PC-3 (cell line): ENCODE data around the gene SLC39A11. TPM values are rescaled to one million over a fixed set of nuclear protein-coding genes. Genes with fewer than 3 reads are reported as not detected.

Experiments
- ATAC-seq: fragments of 200-7000 bp; cut with Tn5 transposase; 2 replicates; pipeline ENCODE4 v1.9.1; 2020; ENCODE audit warnings: mild to moderate bottlenecking, moderate library complexity
- BruUV-seq: library from RNA; stranded (reverse); fragments of 400-500 nt; replicated peaks from 2 replicates; lab custom pipeline; 2021; lab: Mats Ljungman, UMichigan
- CTCF ChIA-PET: fragments of 300-600 bp; sonication (Branson Sonifier 250); formaldehyde crosslinking; loops from one replicate; lab custom pipeline; 2022; ENCODE audit warnings: antibody characterized with exemption; lab: Charles Lee
- POLR2A ChIA-PET: fragments of 300-600 bp; sonication (Branson Sonifier 250); formaldehyde crosslinking; loops from one replicate; lab custom pipeline; 2022; ENCODE audit warnings: antibody characterized with exemption; ENCODE audit not compliant: unreplicated experiment; lab: Charles Lee
- DNase-seq: peaks from one replicate; pipeline ENCODE4 v3.0.0-alpha.2; 2015
- H2AFZ ChIP-seq: fragments of 300-600 bp; sonication (generic); 2 replicates; pipeline ENCODE4 v1.6.0; 2016; ENCODE audit warnings: antibody characterized with exemption, low read length
- H3F3A ChIP-seq: fragments of 300-600 bp; sonication (generic); one replicate; pipeline ENCODE4 v1.6.0; 2017; ENCODE audit warnings: antibody characterized with exemption, low read length, control low read depth, mild to moderate bottlenecking; ENCODE audit not compliant: unreplicated experiment
- H3K27ac ChIP-seq: fragments of 300-600 bp; sonication (generic); 2 replicates; pipeline ENCODE4 v1.5.1; 2016; ENCODE audit warnings: mild to moderate bottlenecking, low read length
- H3K27me3 ChIP-seq: fragments of 300-600 bp; sonication (generic); 2 replicates; pipeline ENCODE4 v1.6.1; 2016; ENCODE audit warnings: low read length, mixed read lengths
- H3K36me3 ChIP-seq: fragments of 300-600 bp; sonication (generic); 2 replicates; pipeline ENCODE4 v1.6.1; 2016; ENCODE audit warnings: low read depth, mixed run types, low read length, mixed read lengths
- H3K4me1 ChIP-seq: fragments of 300-600 bp; sonication (generic); 2 replicates; pipeline ENCODE4 v1.5.1; 2016; ENCODE audit warnings: low read length; ENCODE audit not compliant: insufficient read depth
- H3K4me2 ChIP-seq: fragments of 300-600 bp; sonication (generic); 2 replicates; pipeline ENCODE4 v1.6.0; 2016; ENCODE audit warnings: low read length
- H3K4me3 ChIP-seq: fragments of 300-600 bp; sonication (generic); 2 replicates; pipeline ENCODE4 v1.5.1; 2016; ENCODE audit warnings: mild to moderate bottlenecking, low read length, mixed read lengths
- H3K79me2 ChIP-seq: fragments of 300-600 bp; sonication (generic); 2 replicates; pipeline ENCODE4 v1.6.1; 2017; ENCODE audit warnings: low read length, mixed read lengths
- H3K9ac ChIP-seq: fragments of 300-600 bp; sonication (generic); 2 replicates; pipeline ENCODE4 v1.6.0; 2016; ENCODE audit warnings: mild to moderate bottlenecking, low read length
- H3K9me2 ChIP-seq: fragments of 300-600 bp; sonication (generic); replicated peaks from 2 replicates; pipeline ENCODE4 v1.6.1; 2016; ENCODE audit warnings: mixed run types, low read length, mixed read lengths
- H3K9me3 ChIP-seq: fragments of 300-600 bp; sonication (generic); 2 replicates; pipeline ENCODE4 v1.6.1; 2016; ENCODE audit warnings: low read length, mixed read lengths
- H4K20me1 ChIP-seq: fragments of 300-600 bp; sonication (generic); 2 replicates; pipeline ENCODE4 v1.6.1; 2016; ENCODE audit warnings: low read length, mixed read lengths
- CTCF ChIP-seq: fragments of 300-600 bp; sonication (generic); conservative IDR thresholded peaks from 2 replicates; pipeline ENCODE4 v1.5.1; 2017; ENCODE audit warnings: antibody characterized with exemption, low read depth, mild to moderate bottlenecking, low read length
- EZH2 ChIP-seq: fragments of 300-600 bp; sonication (generic); IDR thresholded peaks from one replicate; pipeline ENCODE4 v1.6.1; 2017; ENCODE audit warnings: antibody characterized with exemption, mild to moderate bottlenecking, low read length; ENCODE audit not compliant: unreplicated experiment
- EZH2phosphoT487 ChIP-seq: fragments of 300-600 bp; sonication (generic); IDR thresholded peaks from 2 replicates; pipeline ENCODE4 v1.6.1; 2018; ENCODE audit warnings: mild to moderate bottlenecking, antibody characterized with exemption, low read length, borderline replicate concordance
- intact Hi-C: fragments of 100-400 bp; cut with micrococcal nuclease; formaldehyde crosslinking; loops from 2 replicates; pipeline ENCODE4 v1.9.0; 2023
- total RNA-seq: library from RNA; depleted of rRNA; stranded (reverse); fragments of >200 nt; gene quantifications from 2 replicates; pipeline ENCODE4 v1.2.3, GENCODE V29; 2014

SLC39A11 gene
- total RNA-seq, 1 experiment from 2014 or later = 37.7 TPM

- BruUV-seq = no TSS peak
- ChIA-PET CTCF (no interaction called here), POLR2A (no interaction called here)
- no peaks in the 10 kb centered on the region for H3K27me3 ChIP-seq
- DNase-seq (no peak), ATAC-seq (no peak)
- H2AFZ ChIP-seq = no peak overlapping the region
- H3K9ac ChIP-seq = no peak overlapping the region
- peaks cover 4% of the 10 kb centered on the region; the same call in 1 of the 2 replicates for H3K79me2 ChIP-seq
- H3K4me1 ChIP-seq = peaks cover 55% of the 10 kb centered on the region
- H3K4me2 ChIP-seq = no peak overlapping the region
- H3F3A ChIP-seq = no peaks in the 10 kb centered on the region
- H3K27ac ChIP-seq = no peak overlapping the region
- H4K20me1 ChIP-seq = no peaks in the 10 kb centered on the region
- intact Hi-C loops = loop anchor here (10.0 kb wide), 1 partner anchor 289 kb away; no protein-coding TSS in a partner anchor
- H3K9me2 ChIP-seq = no peaks in the 10 kb centered on the region
- no peak for TF ChIP-seq CTCF
- TF ChIP-seq EZH2 = no peak
- no peak for TF ChIP-seq EZH2phosphoT487
- H3K9me3 ChIP-seq = 0 out of 2 replicates have a peak, but pooled peaks cover 5% of the 10 kb centered on the region
- peaks cover 9% of the 10 kb centered on the region; the same call in 1 of the 2 replicates for H3K36me3 ChIP-seq
- H3K4me3 ChIP-seq = no peak overlapping the region
Observed at GRCh38 chr17:72713701-72714100, 378.8 kb downstream of the SLC39A11 start.

GRCh38 chr17:72711521-72712310 is 380.8 kb downstream of the SLC39A11 start:
- no peaks in the 10 kb centered on the region for H3K79me2 ChIP-seq
- H3K9me3 ChIP-seq = 0 out of 2 replicates have a peak, but pooled peaks cover 5% of the 10 kb centered on the region
- no peaks in the 10 kb centered on the region for H3K27me3 ChIP-seq
- H3K4me1 ChIP-seq = peaks cover 40% of the 10 kb centered on the region
- H3F3A ChIP-seq = no peaks in the 10 kb centered on the region
- no peak overlapping the region for H3K9ac ChIP-seq
- ATAC-seq = no peak
- intact Hi-C loops = loop anchor here (10.0 kb wide), 1 partner anchor 287 kb away; no protein-coding TSS in a partner anchor
- no peak for DNase-seq
- no peaks in the 10 kb centered on the region for H3K9me2 ChIP-seq
- peaks cover 9% of the 10 kb centered on the region; the same call in 1 of the 2 replicates for H3K36me3 ChIP-seq
- BruUV-seq = no TSS peak
- no peak overlapping the region for H3K4me2 ChIP-seq
- no peaks in the 10 kb centered on the region for H4K20me1 ChIP-seq
- POLR2A ChIA-PET = no interaction called here
- no peak overlapping the region for H3K27ac ChIP-seq
- H3K4me3 ChIP-seq = no peak overlapping the region
- CTCF ChIA-PET = no interaction called here
- TF ChIP-seq EZH2 (no peak), CTCF (no peak), EZH2phosphoT487 (no peak)
- no peak overlapping the region for H2AFZ ChIP-seq
